Transverse colon (tissue), 4 donors: ENCODE results near the gene CABLES2. TPM values are rescaled to one million over a fixed set of nuclear protein-coding genes. Genes with fewer than 3 reads are reported as not detected.

Experiments
- DNase-seq: peaks from one replicate; pipeline ENCODE4 v3.0.0-alpha.2; 2019
- H3K27ac ChIP-seq, 4 donors: fragments of 200-600 bp; sonication (generic); 2 replicates each; pipeline ENCODE4 v1.5.1; 2016 to 2018; ENCODE audit warnings: inconsistent platforms in 4 of 4
- H3K27me3 ChIP-seq: fragments of 200-600 bp; sonication (generic); 2 replicates; pipeline ENCODE4 v1.5.1; 2017; ENCODE audit warnings: inconsistent platforms
- H3K36me3 ChIP-seq, 4 donors: fragments of 200-600 bp; sonication (generic); 2 replicates each; pipeline ENCODE4 v1.5.1; 2017 to 2019; ENCODE audit warnings: inconsistent platforms in 4 of 4
- H3K4me1 ChIP-seq, 4 donors: fragments of 200-600 bp; sonication (generic); 2 replicates each; pipeline ENCODE4 v1.5.1; 2017 to 2020; ENCODE audit warnings: inconsistent platforms in 4 of 4
- H3K4me3 ChIP-seq, 4 donors: fragments of 200-600 bp; sonication (generic); 1 replicate in 1 of 4; 2 replicates in 3 of 4; pipeline versions ENCODE4 v1.5.1 to v1.6.1; 2017 to 2019; ENCODE audit warnings: inconsistent platforms in 4 of 4
- H3K9me3 ChIP-seq, 2 donors: fragments of 200-600 bp; sonication (generic); 2 replicates each; pipeline ENCODE4 v1.5.1; 2017 to 2019; ENCODE audit warnings: inconsistent platforms in 2 of 2
- EP300 ChIP-seq: sonication (generic); formaldehyde crosslinking; IDR thresholded peaks from one replicate; pipeline ENCODE4 v1.6.1; 2017; ENCODE audit warnings: antibody characterized with exemption, low read depth
- POLR2A ChIP-seq: fragments of 450-650 bp; IDR thresholded peaks from one replicate; pipeline ENCODE4 v1.6.1; 2016; ENCODE audit warnings: antibody characterized with exemption, mild to moderate bottlenecking, moderate library complexity
- POLR2AphosphoS5 ChIP-seq, 3 donors: sonication (generic); formaldehyde crosslinking; IDR thresholded peaks; one replicate each; pipeline ENCODE4 v1.6.1; 2016; ENCODE audit warnings: antibody characterized with exemption in 3 of 3
- WGBS, 2 donors: methylation state at CpG; one replicate each; pipeline ENCODE4 v1.1.5; 2018; ENCODE audit warnings: low coverage in 1 of 2; 5-methylcytosine and 5-hydroxymethylcytosine counted together
- in situ Hi-C, 4 donors: fragments of 200-750 bp; cut with MboI; loops; one replicate each; pipeline versions ENCODE4 v1.15.0 to v1.15.1; 2017; ENCODE audit warnings: low sequenced_read_pairs in 3 of 4, low pct_ligation_motif_present in 1 of 4, low pct_unique_long_range_greater_than_20kb in 1 of 4
- intact Hi-C: fragments of 100-400 bp; cut with DNase I; formaldehyde crosslinking; loops from one replicate; pipeline ENCODE4 v1.15.1; 2023; ENCODE audit warnings: low total_unique reads
- total RNA-seq, 4 donors: library from RNA; depleted of rRNA; stranded (reverse); fragments of >200 nt; gene quantifications; one replicate each; pipeline ENCODE4 v1.1.0, GENCODE V29; 2016
- TF ChIP-seq, protein P1 (sequence below), 5 experiments: fragments of 200-600 bp in 3 of 5; fragments of 450-650 bp in 2 of 5; sonication (generic) in 3 of 5; IDR thresholded peaks; 1 replicate in 2 of 5; 2 replicates in 3 of 5; pipeline ENCODE4 v1.5.1; 2016 to 2017; ENCODE audit warnings: antibody characterized with exemption in 5 of 5, inconsistent platforms in 3 of 5, mild to moderate bottlenecking in 2 of 5, moderate library complexity in 1 of 5

CABLES2 gene
- total RNA-seq, 4 donors from 2014 or later, result 3.7 to 10.1 (median 8.5) TPM

DNA sequence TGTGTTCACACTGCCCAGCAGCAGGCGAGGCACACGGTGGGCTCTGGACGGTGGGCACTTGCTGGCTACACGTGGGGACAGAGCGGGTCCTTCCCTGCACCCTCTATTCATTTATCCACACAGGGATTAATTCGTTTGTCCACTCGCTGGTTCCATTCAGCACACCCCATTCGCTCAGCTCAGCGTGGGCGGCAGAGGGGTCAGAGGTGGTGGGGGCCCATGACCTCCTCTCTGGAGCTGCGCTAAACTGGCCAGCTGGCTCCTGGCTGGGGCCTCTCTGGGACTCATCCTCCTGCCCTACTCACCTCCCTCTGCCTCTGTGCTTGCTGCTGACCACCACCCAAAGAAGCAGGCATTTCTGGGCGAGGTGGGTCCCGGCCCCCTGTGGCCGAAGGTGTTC, 41.7 kb upstream of the CABLES2 start:
- 81% methylated on average over 6 of the region's 14 CpGs; no CpG with 5 or more reads in 1 of the 2 donors for WGBS, 2 donors
- H3K27me3 ChIP-seq, result peaks cover 33% of the 10 kb centered on the region
- H3K4me1 ChIP-seq, result peaks cover 0 to 7% (median 0%) of the 10 kb centered on the region in 4 donors
- no peak for TF ChIP-seq EP300
- no peak for TF ChIP-seq POLR2A
- TF ChIP-seq, protein P1, sequence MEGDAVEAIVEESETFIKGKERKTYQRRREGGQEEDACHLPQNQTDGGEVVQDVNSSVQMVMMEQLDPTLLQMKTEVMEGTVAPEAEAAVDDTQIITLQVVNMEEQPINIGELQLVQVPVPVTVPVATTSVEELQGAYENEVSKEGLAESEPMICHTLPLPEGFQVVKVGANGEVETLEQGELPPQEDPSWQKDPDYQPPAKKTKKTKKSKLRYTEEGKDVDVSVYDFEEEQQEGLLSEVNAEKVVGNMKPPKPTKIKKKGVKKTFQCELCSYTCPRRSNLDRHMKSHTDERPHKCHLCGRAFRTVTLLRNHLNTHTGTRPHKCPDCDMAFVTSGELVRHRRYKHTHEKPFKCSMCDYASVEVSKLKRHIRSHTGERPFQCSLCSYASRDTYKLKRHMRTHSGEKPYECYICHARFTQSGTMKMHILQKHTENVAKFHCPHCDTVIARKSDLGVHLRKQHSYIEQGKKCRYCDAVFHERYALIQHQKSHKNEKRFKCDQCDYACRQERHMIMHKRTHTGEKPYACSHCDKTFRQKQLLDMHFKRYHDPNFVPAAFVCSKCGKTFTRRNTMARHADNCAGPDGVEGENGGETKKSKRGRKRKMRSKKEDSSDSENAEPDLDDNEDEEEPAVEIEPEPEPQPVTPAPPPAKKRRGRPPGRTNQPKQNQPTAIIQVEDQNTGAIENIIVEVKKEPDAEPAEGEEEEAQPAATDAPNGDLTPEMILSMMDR (IDR thresholded peaks at IDR 0.05), result no peak
- no peak for TF ChIP-seq POLR2AphosphoS5 (IDR thresholded peaks at IDR 0.05)
- no peak for DNase-seq
- intact Hi-C loops, result no loop called here
- H3K9me3 ChIP-seq, result no peaks in the 10 kb centered on the region
- in situ Hi-C loops, result no loop called here
- H3K36me3 ChIP-seq, result no peaks in the 10 kb centered on the region
- H3K27ac ChIP-seq, result no peak overlapping the region
- H3K4me3 ChIP-seq, result no peak overlapping the region

DNA sequence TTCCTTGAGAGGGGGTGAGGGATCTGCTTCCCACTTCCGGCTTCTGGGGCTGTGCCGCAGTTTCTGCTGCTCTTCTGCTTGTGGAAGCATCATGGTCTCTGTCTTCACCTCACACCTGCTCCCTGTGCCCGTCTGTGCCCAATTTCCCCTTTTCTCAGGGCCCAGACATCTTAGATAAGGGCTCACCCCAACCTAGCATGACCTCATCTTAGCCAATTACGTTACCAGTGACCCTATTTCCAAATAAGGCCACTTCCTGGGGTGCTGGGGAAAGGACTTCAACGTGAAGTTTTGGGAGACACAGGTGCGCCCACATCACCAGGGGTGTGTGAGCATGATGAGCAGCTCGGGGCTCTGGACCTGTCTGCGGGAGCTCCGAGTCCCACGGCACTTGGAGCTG, 41.0 kb upstream of the CABLES2 start:
- Histone ChIP-seq H3K4me1 (peaks cover 0 to 7% (median 0%) of the 10 kb centered on the region in 4 donors), H3K36me3 (no peaks in the 10 kb centered on the region), H3K4me3 (no peak overlapping the region), H3K27ac (no peak overlapping the region), H3K9me3 (no peaks in the 10 kb centered on the region), H3K27me3 (peaks cover 33% of the 10 kb centered on the region)
- TF ChIP-seq POLR2AphosphoS5 (IDR thresholded peaks at IDR 0.05), result no peak
- no peak for TF ChIP-seq EP300
- TF ChIP-seq POLR2A, result no peak
- TF ChIP-seq, protein P1 (IDR thresholded peaks at IDR 0.05), result no peak
- in situ Hi-C loops, result no loop called here
- intact Hi-C loops, result no loop called here
- 63 to 80% methylated on average over 1 to 10 of the region's 10 CpGs for WGBS, 2 donors
- DNase-seq, result no peak

DNA sequence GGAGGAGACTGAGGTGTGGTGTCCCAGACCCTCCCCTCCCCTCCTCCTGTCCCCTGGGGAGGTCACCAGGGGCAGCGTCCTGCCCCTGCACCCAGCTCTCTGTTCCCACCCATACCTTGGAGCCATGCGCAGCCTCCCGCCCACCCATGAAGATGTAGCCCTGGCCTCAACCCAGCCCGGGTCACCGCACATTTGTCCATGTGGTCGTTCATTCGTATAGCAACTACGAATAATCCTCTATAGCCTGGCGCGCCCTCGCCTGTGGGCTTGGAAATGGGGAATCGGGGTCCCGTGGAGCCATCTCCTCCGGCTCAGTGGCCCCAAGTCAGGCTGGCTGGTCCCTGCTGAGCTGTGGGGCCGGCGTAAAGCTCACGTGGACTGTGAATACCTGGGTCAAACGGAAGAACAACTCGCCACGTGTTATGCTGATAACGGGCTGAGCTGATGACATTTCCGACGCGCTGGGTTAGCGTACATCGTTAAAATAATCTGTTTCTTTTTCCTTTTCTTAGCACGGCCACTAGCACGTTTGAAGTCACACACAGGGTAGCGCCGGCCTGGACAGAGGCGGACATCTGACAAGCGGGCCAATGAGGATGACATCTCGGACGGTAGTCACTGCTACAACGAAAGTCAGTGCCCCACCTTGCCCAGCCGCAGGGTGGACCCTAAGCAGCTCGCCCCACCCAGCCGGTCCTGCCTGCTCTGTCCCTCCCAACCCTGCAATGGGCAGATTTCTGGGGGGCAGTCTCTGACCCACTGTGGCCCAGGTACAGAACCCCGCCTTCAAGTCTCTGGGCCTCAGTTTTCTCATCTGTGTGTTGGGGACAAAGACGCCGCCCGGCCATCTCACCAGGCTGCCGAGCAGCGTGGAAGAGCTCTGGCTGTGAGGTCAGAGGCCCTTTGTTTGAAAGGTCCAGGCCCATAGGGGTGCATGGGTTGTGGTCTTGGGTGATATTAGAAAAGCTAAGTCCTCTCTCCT, 40.1 kb upstream of the CABLES2 start:
- 79% methylated on average over 44 of the region's 44 CpGs; no CpG with 5 or more reads in 1 of the 2 donors for WGBS, 2 donors
- H3K9me3 ChIP-seq, result no peaks in the 10 kb centered on the region
- DNase-seq, result no peak
- in situ Hi-C loops (no loop called here), intact Hi-C loops (no loop called here)
- H3K4me1 ChIP-seq, result peaks cover 0 to 7% (median 0%) of the 10 kb centered on the region in 4 donors
- no peaks in the 10 kb centered on the region for H3K36me3 ChIP-seq
- no peak overlapping the region for H3K4me3 ChIP-seq
- peaks cover 28% of the 10 kb centered on the region for H3K27me3 ChIP-seq
- H3K27ac ChIP-seq, result no peak overlapping the region
- TF ChIP-seq POLR2AphosphoS5 (IDR thresholded peaks at IDR 0.05) (no peak), POLR2A (no peak), EP300 (no peak)
- TF ChIP-seq, protein P1 (IDR thresholded peaks at IDR 0.05), result no peak

DNA sequence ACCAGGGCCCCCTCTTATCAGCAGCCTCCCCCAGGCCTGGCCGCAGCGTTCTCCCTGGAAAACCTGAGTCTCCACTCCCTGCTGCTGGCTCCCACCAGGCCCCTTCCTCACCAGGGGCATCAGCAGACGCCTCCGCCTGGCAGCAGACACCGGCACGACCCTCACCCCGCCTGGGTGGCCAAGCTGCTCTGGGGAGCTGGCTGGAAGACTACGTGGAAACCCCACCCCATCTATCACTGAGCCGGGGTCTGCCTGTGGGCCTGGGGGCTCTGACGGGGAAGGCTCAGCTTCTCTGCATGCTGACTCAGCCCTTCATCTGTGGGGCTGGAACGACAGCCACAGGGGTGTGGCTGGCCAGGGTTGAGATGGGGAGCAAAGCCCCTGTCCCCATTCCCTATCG, 39.4 kb upstream of the CABLES2 start:
- TF ChIP-seq EP300, result no peak
- no peak for TF ChIP-seq POLR2AphosphoS5 (IDR thresholded peaks at IDR 0.05)
- TF ChIP-seq, protein P1 (IDR thresholded peaks at IDR 0.05), result no peak
- no peak for TF ChIP-seq POLR2A
- no peak overlapping the region for H3K4me3 ChIP-seq
- 53% methylated on average over 12 of the region's 12 CpGs; no CpG with 5 or more reads in 1 of the 2 donors for WGBS, 2 donors
- peaks cover 0 to 7% (median 0%) of the 10 kb centered on the region in 4 donors for H3K4me1 ChIP-seq
- peaks cover 25% of the 10 kb centered on the region for H3K27me3 ChIP-seq
- in situ Hi-C loops (no loop called here), intact Hi-C loops (no loop called here)
- no peak overlapping the region for H3K27ac ChIP-seq
- no peak for DNase-seq
- no peaks in the 10 kb centered on the region for H3K9me3 ChIP-seq
- no peaks in the 10 kb centered on the region for H3K36me3 ChIP-seq
